ENCODE measurements around the gene MOCS3. TPM values are rescaled to one million over a fixed set of nuclear protein-coding genes. Genes with fewer than 3 reads are reported as not detected.

Gene MOCS3
- total RNA-seq, 1 experiment from 2014 or later = 6.4 TPM

- no peak for TF ChIP-seq TCF7L2 (IDR thresholded peaks at IDR 0.05; ENCODE audit: borderline replicate concordance, extremely low read depth, insufficient read depth, insufficient read length)
These were observed 10.8 kb downstream of the MOCS3 start (continued) for GRCh38 chr20:50969435-50969834.

- CTCF ChIA-PET = no interaction called here
- Histone ChIP-seq H3K36me3 (ENCODE audit: control insufficient read depth in 1 of 2, insufficient read depth in 2 of 2, low read length in 2 of 2) (no peaks in the 10 kb centered on the region), H3K9me2 (ENCODE audit: insufficient read depth) (no peaks in the 10 kb centered on the region), H3K4me3 (replicated peaks in 1 of 2; ENCODE audit: low read depth in 1 of 2, low read length in 2 of 2) (no peak overlapping the region), H3K27ac (ENCODE audit: low read depth, low read length) (no peak overlapping the region), H3K4me2 (ENCODE audit: low read length) (no peak overlapping the region), H2AFZ (ENCODE audit: low read depth, low read length, poor library complexity, severe bottlenecking) (no peak overlapping the region), H4K20me1 (ENCODE audit: insufficient read depth) (no peaks in the 10 kb centered on the region), H3K9me3 (ENCODE audit: control insufficient read depth in 1 of 2, insufficient read depth in 1 of 2, low read depth in 1 of 2, low read length in 2 of 2) (no peaks in the 10 kb centered on the region), H3K27me3 (ENCODE audit: insufficient read depth, low read length) (no peaks in the 10 kb centered on the region), H3K79me2 (ENCODE audit: insufficient read depth, low read length) (no peaks in the 10 kb centered on the region), H3K9ac (ENCODE audit: low read length) (no peak overlapping the region), H3K4me1 (ENCODE audit: control insufficient read depth in 1 of 2, insufficient read depth in 2 of 2, low read length in 2 of 2) (no peaks in the 10 kb centered on the region)
- BruUV-seq (replicated peaks) = no TSS peak
- DNase-seq (ENCODE audit: low read depth, low spot score) (no peak), ATAC-seq (no peak)
- intact Hi-C loops (cut with micrococcal nuclease) = no loop called here
- POLR2A ChIA-PET = no interaction called here
- TF ChIP-seq ZFX (IDR thresholded peaks at IDR 0.05) (no peak), ELF1 (IDR thresholded peaks at IDR 0.05; ENCODE audit: borderline replicate concordance, low read depth) (no peak), POLR2A (IDR thresholded peaks at IDR 0.05; ENCODE audit: borderline replicate concordance, extremely low read depth, insufficient read depth, insufficient read length) (no peak), SP1 (IDR thresholded peaks at IDR 0.05; ENCODE audit: low read depth) (no peak), ZNF274 (IDR thresholded peaks at IDR 0.05; ENCODE audit: low read depth, low read length) (no peak), SIN3A (IDR thresholded peaks at IDR 0.05; ENCODE audit: low read depth) (no peak), TCF7L2 (IDR thresholded peaks at IDR 0.05; ENCODE audit: borderline replicate concordance, extremely low read depth, insufficient read depth, insufficient read length) (no peak), EZH2phosphoT487 (IDR thresholded peaks at IDR 0.05; ENCODE audit: borderline replicate concordance) (no peak), MAX (IDR thresholded peaks at IDR 0.05) (no peak), EGR1 (IDR thresholded peaks at IDR 0.05; ENCODE audit: low read depth) (no peak), ATF3 (IDR thresholded peaks at IDR 0.05) (no peak), JUND (IDR thresholded peaks at IDR 0.05) (no peak), CEBPB (IDR thresholded peaks at IDR 0.05; ENCODE audit: low read depth) (no peak), FOSL1 (IDR thresholded peaks at IDR 0.05; ENCODE audit: low read depth) (no peak), RAD21 (IDR thresholded peaks at IDR 0.05; ENCODE audit: low read depth) (no peak), ZBTB33 (IDR thresholded peaks at IDR 0.05; ENCODE audit: extremely low read depth, insufficient replicate concordance, low read length) (no peak), POLR2AphosphoS5 (IDR thresholded peaks at IDR 0.05; ENCODE audit: low read depth, low read length) (no peak), YY1 (IDR thresholded peaks at IDR 0.05; ENCODE audit: extremely low read depth, insufficient replicate concordance, low read depth, low read length) (no peak), CTCF (IDR thresholded peaks at IDR 0.05 in 2 of 3, conservative IDR thresholded peaks at IDR 0.05 in 1 of 3; ENCODE audit: borderline replicate concordance in 1 of 3, insufficient read depth in 1 of 3, low read depth in 2 of 3, low read length in 2 of 3) (no peak), CBX3 (IDR thresholded peaks at IDR 0.05; ENCODE audit: low read depth) (no peak)
- RAD21 ChIA-PET (ENCODE audit: low non-redundant PET in 1 of 2, low total read pairs in 2 of 2, uncharacterized antibody in 2 of 2, unreplicated experiment in 2 of 2) = no interaction called here
These were observed 11.3 kb downstream of the MOCS3 start for GRCh38 chr20:50969912-50970311.
